ENCODE results near the gene SCRT2.

- TF ChIP-seq CTCF (IDR thresholded peaks at IDR 0.05) (no peak), POLR2A (IDR thresholded peaks at IDR 0.05) (no peak)
Measured at GRCh38 chr20:692044-692443, 16.4 kb upstream of the SCRT2 start.
